NCI-H2227 (cell line): Measurements from ENCODE around the gene RXRB.
A peak's percentile ranks its signal among the peaks of the same experiment; 100 is the strongest.

Experiments used
- DNase-seq: peaks from one replicate; lab custom pipeline; 2025; ENCODE audit not compliant: unreplicated experiment; lab: John Stamatoyannopoulos, UW

Gene RXRB

GRCh38 chr6:33212857-33213165, 12.3 kb upstream of the RXRB start:
- no peak for DNase-seq

DNA sequence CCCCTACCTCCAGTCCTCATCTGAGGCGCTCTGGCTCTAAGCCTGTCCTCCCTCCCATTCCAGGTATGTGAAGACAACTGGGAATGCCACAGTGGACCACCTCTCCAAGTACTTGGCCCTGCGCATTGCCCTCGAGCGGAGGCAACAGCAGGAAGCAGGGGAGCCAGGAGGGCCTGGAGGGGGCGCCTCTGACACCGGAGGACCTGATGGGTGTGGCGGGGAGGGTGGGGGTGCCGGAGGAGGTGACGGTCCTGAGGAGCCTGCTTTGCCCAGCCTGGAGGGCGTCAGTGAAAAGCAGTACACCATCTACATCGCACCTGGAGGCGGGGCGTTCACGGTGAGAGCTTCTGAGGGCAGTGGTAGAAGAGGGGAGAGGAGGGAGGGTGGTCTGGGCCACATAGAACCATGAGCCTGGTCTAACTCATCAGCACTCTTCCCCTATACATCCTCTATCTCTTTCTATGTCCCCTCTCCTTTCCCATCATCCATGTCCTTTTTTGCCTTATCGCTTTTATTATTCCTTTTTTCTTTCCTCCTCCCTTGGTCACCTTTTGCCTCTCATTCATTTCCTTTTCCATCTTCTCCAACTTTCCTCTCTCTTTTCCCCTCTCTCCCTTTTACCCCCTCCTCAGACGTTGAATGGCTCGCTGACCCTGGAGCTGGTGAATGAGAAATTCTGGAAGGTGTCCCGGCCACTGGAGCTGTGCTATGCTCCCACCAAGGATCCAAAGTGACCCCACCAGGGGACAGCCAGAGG, 11.4 kb upstream of the RXRB start:
- no peak for DNase-seq

GRCh38 chr6:33211136-33211535, 10.7 kb upstream of the RXRB start:
- DNase-seq = no peak

GRCh38 chr6:33209856-33210255, 9.4 kb upstream of the RXRB start:
- no peak for DNase-seq

DNA sequence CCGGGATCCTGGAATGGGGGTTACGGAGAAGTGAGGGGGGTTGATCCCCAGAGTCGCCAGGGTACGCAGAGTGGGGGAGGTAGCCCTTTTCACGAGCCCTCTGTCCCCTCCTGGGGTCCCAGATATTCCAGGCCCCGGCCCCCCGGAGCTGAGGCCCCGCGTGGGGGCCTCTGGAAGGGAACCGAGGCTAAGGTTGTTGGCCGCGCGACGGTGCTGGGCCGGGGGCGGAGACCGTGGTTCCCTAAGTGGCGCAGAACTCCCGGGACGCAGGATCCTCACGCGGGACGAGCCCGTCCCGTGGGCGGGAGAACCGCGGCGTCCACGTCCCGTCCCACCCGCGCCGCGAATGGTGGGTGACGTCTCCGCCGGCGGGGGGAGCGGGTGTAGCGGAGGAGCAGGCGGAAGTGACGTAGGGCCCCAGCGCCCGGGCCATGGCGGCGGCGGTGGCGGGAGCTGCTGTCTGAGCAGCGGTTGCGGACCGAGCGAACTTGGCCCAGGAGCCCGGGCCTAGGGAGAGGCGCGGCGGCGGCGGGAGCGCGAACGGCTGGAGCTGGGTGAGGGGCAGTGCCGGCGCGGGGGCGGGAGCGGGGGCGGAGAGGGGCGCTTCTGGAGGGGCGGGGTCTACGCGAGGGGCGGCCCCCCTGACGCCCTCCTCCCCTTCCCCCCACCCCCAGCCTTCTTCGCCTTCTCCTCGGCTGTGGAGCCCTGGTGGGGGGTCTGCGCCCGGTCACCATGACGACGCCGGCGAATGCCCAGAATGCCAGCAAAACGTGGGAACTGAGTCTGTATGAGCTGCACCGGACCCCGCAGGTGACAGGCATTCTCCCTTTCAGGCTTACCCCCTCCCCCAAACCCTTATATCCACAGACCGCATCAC, 7.9 kb upstream of the RXRB start, which contains the start of gene RING1:
TSS of gene RING1 (plus strand) at position 410 of the 877 bp plus-strand sequence. CDS start at position 733, 323 bp downstream.
- peak; percentile 87 for DNase-seq

DNA sequence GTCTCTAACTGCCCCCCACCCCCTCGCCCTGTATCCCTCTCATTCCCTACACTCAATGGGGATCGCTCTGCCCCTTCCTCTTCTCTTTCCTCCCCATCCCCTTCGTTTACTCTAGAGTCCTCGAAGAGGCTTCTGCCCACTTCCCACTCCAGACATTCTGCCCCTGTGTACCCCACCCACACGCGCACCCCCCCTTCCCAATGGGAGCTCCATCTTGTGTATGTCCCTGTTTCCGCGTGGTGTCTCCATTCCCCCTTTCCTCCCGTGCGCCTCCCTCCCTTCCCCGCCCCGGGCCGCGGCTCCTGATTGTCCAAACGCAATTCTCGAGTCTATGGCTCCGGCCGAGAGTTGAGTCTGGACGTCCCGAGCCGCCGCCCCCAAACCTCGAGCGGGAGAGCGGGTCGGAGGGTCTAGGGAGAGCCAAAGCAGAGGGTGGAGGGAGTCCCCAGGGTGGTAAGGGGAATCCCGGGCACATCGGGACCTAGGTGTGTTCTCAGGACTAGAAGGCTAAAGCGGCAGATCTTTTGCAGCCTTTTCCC, 7.2 kb upstream of the RXRB start:
- peak; percentile 67 for DNase-seq

DNA sequence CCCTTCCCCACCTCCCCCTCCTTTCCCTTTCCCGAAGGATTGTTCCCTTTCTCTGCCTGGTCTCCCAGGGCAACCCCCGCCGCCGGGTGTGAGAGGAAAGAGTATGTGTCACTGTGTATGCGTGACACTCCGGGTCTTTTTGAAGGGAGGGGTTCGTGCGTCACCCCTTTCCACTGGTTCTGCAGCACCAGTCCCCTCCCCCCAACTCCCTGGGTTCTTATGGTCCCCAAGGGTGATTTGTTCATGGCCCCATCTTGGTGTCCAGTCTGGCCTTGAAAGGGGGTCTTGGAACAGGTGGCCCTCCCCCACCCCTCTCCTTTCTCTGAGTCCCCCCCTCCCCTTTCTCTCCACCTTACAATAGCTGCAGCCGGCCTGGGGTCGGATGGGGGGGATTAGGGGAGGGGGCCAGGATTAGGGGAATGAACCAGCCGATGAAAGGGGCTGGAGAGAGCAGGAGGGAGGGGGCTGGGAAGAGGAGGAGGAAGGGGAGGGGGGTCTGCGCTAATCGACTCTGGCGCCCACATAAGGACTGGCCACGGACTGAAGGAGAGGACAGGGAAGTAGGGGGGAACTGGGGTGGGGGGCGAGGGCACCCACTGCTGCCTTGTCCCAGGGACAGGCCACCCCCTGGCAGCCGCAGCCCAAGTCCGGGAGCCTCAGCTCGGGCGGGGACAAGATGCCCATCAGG, 6.5 kb upstream of the RXRB start:
- peak; percentile 63 for DNase-seq

GRCh38 chr6:33206027-33206863, 5.8 kb upstream of the RXRB start:
- no peak for DNase-seq

- no peak for DNase-seq
Observed at GRCh38 chr6:33205191-33206026, 4.9 kb upstream of the RXRB start.

DNA sequence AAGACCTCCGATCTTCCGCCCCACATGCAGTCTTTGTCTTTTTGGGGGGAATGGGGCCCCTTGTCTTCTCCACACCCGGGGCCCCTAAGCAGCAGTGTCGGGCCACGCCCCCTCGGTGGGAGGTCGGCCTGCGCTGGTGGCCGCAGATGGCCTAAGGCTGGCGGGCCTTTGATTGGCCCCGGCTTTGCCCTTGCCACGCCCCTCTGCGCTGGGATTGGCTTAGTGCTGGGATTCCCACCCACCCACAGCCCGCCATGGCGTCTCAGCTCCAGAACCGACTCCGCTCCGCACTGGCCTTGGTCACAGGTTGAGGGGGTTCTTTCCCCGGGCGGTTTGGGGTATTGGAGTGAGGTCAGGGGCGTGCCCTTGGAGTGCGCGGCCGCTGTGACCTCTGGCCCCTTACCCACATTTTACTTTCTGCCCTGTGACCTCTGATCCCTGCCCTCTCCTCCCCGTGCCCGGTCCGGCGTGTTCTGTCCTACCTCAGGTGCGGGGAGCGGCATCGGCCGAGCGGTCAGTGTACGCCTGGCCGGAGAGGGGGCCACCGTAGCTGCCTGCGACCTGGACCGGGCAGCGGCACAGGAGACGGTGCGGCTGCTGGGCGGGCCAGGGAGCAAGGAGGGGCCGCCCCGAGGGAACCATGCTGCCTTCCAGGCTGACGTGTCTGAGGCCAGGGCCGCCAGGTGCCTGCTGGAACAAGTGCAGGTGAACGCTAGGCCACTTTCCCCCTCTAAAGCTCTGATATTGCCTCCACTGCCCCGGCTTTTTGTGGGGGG, 4.1 kb upstream of the RXRB start, which contains the start of gene HSD17B8:
TSS of gene HSD17B8 (plus strand) at position 241 of the 776 bp plus-strand sequence. CDS start at position 255, 14 bp downstream.
- peak; percentile 96 for DNase-seq

DNA sequence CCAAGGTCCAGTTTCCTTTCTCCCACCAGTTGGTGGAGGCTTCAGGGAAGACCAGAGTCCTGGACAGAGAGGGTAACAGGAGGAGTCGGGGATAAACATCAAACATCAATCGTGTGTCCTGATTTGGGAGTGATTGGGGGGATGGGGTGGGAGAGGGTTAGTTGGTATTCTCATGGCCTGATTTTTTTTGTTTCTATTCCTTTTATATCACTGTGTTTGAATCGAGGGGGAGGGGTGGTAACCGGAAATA, 3.6 kb upstream of the RXRB start:
- DNase-seq = no peak

DNA sequence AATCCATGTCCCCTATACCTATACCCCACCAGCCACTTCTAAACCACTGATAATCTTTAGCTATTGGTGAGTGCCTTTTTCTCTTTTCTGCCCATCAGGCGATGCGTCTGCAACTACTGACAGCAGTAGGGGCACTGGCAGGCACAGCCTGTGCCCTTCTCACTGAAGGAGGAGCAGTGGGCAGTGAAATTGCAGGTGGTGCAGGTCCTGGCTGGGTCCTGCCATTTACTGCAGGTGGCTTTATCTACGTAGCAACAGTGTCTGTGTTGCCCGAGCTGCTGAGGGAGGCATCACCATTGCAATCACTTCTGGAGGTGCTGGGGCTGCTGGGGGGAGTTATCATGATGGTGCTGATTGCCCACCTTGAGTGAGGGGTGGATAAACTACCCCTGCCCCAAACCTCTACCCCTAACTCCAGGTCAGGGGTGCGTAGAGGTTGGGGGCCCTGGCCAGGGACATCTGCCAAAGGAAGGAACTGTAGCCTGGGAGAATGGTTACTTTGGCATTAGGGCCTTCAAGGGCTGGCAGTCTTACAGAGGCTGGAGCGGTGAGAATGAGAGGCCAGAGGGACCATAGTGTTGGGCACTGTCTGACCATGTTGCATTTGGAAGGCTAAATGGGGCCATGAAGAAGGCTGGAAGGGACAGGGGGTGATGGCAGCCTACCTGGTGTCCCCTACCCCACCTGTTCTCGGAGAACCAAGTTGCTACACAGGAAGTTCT, 3.1 kb upstream of the RXRB start:
- no peak for DNase-seq

- no peak for DNase-seq
Observed at GRCh38 chr6:33202799-33203198, 2.3 kb upstream of the RXRB start.

DNA sequence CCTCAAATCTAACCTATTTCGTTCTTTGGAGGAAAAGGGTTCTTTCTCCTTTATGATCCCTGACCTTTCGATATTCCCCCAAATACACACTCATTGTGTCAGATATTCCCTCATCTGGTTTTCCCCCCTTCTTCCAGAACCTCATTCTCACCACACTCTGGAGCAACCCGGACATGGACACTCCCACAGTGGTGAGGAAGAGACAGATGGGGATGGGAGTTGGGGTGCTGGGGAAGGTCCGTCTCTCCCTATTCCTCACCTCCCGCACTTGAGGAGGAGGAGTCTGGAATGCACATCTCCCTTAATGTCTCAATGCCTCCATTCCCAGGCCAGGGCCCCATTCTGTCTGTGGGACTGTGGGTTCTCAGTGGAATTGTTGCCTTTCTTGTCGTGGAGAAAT, 1.5 kb upstream of the RXRB start:
- DNase-seq = no peak

DNA sequence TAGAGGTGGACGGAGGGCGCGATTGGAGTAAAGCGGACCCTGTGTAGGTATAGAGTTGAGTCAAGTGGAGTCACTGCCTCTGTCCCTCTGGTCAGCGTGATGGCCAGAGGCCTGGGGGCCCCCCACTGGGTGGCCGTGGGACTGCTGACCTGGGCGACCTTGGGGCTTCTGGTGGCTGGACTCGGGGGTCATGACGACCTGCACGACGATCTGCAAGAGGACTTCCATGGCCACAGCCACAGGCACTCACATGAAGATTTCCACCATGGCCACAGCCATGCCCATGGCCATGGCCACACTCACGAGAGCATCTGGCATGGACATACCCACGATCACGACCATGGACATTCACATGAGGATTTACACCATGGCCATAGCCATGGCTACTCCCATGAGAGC, 681 bp upstream of the RXRB start:
- DNase-seq = no peak

DNA sequence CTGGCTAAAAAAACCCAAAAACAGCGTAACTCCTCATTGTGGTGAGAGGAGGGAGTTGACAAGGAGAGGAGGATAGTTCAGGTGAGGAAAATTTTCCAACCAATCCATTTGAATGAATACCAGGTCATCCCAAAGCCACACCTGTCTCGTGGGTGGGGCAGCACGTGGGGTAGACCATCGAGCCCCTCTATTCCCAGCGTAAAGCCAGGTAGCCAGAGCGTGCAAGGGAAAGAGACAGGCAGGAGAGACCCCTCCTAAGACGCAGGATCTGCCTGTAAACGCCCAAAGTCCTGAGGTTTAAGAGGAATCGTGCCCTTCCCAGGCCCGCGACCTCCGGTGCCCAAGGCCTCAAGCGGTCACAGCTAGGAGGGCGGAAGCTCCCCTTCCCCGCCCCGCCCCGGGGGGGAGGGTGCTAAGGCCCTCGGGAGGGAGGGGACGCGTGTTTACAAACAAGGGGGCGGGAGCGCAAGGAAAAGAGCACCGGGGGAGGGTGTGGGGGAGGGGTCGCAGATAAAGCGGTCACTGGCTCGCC, 712 bp downstream of the RXRB start:
- DNase-seq = peak; percentile 86

- DNase-seq = no peak
Observed at GRCh38 chr6:33198853-33199436, 1.5 kb downstream of the RXRB start.
